ENCODE results near the gene ABLIM2. TPM values are rescaled to one million over a fixed set of nuclear protein-coding genes. Genes with fewer than 3 reads are reported as not detected.

The ABLIM2 gene
- polyA plus RNA-seq, 1 donor from 2014 or later, result 14.9 TPM

DNA sequence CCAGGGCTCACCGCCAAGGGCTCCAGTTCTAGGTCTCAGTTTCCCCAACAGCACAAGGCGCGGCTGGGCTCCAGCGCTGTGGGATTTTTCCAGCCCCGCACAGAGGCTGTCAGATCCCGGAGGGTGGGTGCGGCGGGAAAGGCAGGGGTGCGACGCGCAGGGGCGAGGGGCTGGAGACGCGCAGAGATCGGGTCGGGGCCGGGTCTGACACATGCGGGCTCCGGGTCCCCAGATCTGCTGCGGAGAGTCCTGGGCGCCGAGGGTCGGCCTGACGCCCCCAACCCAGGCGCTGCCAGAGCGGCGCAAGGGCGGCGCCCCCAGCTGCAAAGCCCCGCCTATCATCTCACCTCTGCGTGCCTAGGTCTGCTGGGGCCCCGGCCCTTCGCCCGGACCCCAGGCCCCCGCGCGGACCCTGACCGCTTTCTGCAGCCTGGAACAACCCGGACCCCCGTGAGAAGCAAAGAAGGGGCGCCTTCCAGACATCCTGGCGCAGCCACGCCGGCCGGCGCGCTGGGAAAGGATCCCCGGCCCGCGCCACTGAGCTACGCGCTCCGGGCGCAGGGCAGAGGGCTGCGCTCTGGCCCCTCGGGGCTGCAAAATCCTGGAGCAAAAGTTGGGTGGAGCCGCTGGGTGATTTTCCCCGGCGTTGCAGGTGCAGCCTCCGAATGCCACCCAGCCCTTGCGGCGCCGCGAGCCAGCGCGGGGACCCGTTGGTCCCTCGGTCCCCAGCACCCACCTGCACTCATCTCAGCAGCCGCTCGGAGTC is 486 bp downstream of the ABLIM2 start:
- TF ChIP-seq SMC3 (conservative IDR thresholded peaks at IDR 0.05; ENCODE audit: poor library complexity), result peak; percentile 40
- TF ChIP-seq, protein P1, sequence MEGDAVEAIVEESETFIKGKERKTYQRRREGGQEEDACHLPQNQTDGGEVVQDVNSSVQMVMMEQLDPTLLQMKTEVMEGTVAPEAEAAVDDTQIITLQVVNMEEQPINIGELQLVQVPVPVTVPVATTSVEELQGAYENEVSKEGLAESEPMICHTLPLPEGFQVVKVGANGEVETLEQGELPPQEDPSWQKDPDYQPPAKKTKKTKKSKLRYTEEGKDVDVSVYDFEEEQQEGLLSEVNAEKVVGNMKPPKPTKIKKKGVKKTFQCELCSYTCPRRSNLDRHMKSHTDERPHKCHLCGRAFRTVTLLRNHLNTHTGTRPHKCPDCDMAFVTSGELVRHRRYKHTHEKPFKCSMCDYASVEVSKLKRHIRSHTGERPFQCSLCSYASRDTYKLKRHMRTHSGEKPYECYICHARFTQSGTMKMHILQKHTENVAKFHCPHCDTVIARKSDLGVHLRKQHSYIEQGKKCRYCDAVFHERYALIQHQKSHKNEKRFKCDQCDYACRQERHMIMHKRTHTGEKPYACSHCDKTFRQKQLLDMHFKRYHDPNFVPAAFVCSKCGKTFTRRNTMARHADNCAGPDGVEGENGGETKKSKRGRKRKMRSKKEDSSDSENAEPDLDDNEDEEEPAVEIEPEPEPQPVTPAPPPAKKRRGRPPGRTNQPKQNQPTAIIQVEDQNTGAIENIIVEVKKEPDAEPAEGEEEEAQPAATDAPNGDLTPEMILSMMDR (IDR thresholded peaks at IDR 0.05; ENCODE audit: poor library complexity, severe bottlenecking), result no peak
- no peak for TF ChIP-seq MXI1 (conservative IDR thresholded peaks at IDR 0.05; ENCODE audit: poor library complexity, severe bottlenecking)
- peak; percentile 28 for TF ChIP-seq RAD21 (conservative IDR thresholded peaks at IDR 0.05)
- TF ChIP-seq EP300 (conservative IDR thresholded peaks at IDR 0.05; ENCODE audit: poor library complexity, severe bottlenecking), result no peak
- TF ChIP-seq TAF1 (IDR thresholded peaks at IDR 0.05; ENCODE audit: low read depth), result no peak
- Histone ChIP-seq H3K4me3 (ENCODE audit: low read length) (peak overlapping the region; percentile 96), H2AFZ (ENCODE audit: low read depth, low read length) (peak overlapping the region; percentile 63), H3K27me3 (ENCODE audit: insufficient read depth, low read depth, low read length) (peaks cover 21% of the 10 kb centered on the region), H3F3A (ENCODE audit: insufficient read depth, low read length, poor library complexity, severe bottlenecking) (no peaks in the 10 kb centered on the region), H3K9me2 (ENCODE audit: insufficient read depth, low read length) (no peaks in the 10 kb centered on the region), H3K79me2 (replicated peaks; ENCODE audit: insufficient read depth, low read length) (no peaks in the 10 kb centered on the region), H3K4me2 (ENCODE audit: low read length) (peak overlapping the region; percentile 62), H3K9me3 (ENCODE audit: low read length) (no peaks in the 10 kb centered on the region), H3K9ac (ENCODE audit: low read length) (peak overlapping the region; percentile 75), H3K36me3 (ENCODE audit: insufficient read depth, low read length) (no peaks in the 10 kb centered on the region), H3K27ac (ENCODE audit: low read length) (no peak overlapping the region), H4K20me1 (ENCODE audit: insufficient read depth) (no peaks in the 10 kb centered on the region)

DNA sequence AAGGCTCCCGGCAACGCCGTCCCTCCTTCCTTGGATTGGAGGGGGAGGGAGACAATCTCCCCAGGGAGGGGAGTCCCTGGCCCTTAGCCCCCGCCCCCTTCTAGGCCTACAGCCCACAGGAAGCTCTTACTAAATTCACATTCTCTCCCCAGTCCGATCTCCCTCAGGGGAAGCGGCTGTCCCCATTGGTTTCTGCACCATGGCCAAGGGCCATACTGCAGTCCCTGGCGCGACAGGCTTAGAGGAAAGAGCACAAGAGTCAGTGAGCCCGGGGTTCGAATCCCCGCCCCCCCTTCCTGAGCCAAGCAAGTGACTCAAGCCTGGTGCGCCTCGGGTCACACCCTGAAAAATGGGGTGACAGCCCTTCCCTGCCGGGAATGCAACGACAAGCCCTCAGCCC is 1.1 kb downstream of the ABLIM2 start:
- TF ChIP-seq SMC3 (conservative IDR thresholded peaks at IDR 0.05; ENCODE audit: poor library complexity), result no peak
- no peak for TF ChIP-seq EZH2 (IDR thresholded peaks at IDR 0.05; ENCODE audit: borderline replicate concordance, insufficient read depth, low read length, poor library complexity, severe bottlenecking)
- TF ChIP-seq, protein P1 (IDR thresholded peaks at IDR 0.05; ENCODE audit: poor library complexity, severe bottlenecking), result no peak
- TF ChIP-seq TAF1 (IDR thresholded peaks at IDR 0.05; ENCODE audit: low read depth), result no peak
- TF ChIP-seq MXI1 (conservative IDR thresholded peaks at IDR 0.05; ENCODE audit: poor library complexity, severe bottlenecking), result no peak
- TF ChIP-seq, protein P2, sequence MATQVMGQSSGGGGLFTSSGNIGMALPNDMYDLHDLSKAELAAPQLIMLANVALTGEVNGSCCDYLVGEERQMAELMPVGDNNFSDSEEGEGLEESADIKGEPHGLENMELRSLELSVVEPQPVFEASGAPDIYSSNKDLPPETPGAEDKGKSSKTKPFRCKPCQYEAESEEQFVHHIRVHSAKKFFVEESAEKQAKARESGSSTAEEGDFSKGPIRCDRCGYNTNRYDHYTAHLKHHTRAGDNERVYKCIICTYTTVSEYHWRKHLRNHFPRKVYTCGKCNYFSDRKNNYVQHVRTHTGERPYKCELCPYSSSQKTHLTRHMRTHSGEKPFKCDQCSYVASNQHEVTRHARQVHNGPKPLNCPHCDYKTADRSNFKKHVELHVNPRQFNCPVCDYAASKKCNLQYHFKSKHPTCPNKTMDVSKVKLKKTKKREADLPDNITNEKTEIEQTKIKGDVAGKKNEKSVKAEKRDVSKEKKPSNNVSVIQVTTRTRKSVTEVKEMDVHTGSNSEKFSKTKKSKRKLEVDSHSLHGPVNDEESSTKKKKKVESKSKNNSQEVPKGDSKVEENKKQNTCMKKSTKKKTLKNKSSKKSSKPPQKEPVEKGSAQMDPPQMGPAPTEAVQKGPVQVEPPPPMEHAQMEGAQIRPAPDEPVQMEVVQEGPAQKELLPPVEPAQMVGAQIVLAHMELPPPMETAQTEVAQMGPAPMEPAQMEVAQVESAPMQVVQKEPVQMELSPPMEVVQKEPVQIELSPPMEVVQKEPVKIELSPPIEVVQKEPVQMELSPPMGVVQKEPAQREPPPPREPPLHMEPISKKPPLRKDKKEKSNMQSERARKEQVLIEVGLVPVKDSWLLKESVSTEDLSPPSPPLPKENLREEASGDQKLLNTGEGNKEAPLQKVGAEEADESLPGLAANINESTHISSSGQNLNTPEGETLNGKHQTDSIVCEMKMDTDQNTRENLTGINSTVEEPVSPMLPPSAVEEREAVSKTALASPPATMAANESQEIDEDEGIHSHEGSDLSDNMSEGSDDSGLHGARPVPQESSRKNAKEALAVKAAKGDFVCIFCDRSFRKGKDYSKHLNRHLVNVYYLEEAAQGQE (IDR thresholded peaks at IDR 0.05; ENCODE audit: borderline replicate concordance), result no peak
- TF ChIP-seq RAD21 (conservative IDR thresholded peaks at IDR 0.05), result no peak
- no peak for TF ChIP-seq EP300 (conservative IDR thresholded peaks at IDR 0.05; ENCODE audit: poor library complexity, severe bottlenecking)
- TF ChIP-seq POLR2AphosphoS5 (IDR thresholded peaks at IDR 0.05), result no peak
- peaks cover 21% of the 10 kb centered on the region for H3K27me3 ChIP-seq (ENCODE audit: insufficient read depth, low read depth, low read length)

More for the DNA sequence above, 1.1 kb downstream of the ABLIM2 start:
- Histone ChIP-seq H3K4me2 (ENCODE audit: low read length) (peak overlapping the region; percentile 62), H2AFZ (ENCODE audit: low read depth, low read length) (no peak overlapping the region), H3K27ac (ENCODE audit: low read length) (no peak overlapping the region), H3K9me3 (ENCODE audit: low read length) (no peaks in the 10 kb centered on the region), H3K9me2 (ENCODE audit: insufficient read depth, low read length) (no peaks in the 10 kb centered on the region), H3F3A (ENCODE audit: insufficient read depth, low read length, poor library complexity, severe bottlenecking) (no peaks in the 10 kb centered on the region), H4K20me1 (ENCODE audit: insufficient read depth) (no peaks in the 10 kb centered on the region), H3K9ac (ENCODE audit: low read length) (peak overlapping the region; percentile 75), H3K79me2 (replicated peaks; ENCODE audit: insufficient read depth, low read length) (no peaks in the 10 kb centered on the region), H3K4me3 (ENCODE audit: low read length) (peak overlapping the region; percentile 96), H3K36me3 (ENCODE audit: insufficient read depth, low read length) (no peaks in the 10 kb centered on the region)

Measured in neural cell (in vitro differentiated cells).